AG08395 (cell line): ENCODE measurements around the gene CLPSL1.

ENCODE experiments used
- DNase-seq: peaks from one replicate; pipeline ENCODE4 v3.0.0; 2012; ENCODE audit warnings: mixed read lengths, low spot score

Gene CLPSL1

GRCh38 chr6:35797837-35798526 is 17.2 kb downstream of the CLPSL1 start:
- no peak for DNase-seq

DNA sequence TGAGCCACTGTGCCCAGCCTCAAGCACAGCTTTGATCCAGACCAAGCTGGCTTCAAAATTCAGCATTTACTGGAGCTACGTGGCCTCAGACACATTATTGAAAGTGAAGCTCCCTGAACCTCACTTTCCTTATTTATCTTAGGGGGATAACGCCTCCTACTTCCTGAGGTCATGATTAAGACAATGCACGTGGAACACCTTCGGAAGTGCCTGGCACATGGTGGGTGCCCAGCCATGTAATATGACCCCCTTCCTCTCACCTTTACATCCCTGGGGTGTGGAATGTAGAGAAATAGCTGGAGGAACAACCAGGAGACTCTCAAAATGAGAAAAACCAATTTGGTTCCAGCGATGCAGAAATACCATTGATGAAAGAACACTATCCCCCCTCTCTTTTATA is 17.9 kb downstream of the CLPSL1 start:
- DNase-seq, result no peak

DNA sequence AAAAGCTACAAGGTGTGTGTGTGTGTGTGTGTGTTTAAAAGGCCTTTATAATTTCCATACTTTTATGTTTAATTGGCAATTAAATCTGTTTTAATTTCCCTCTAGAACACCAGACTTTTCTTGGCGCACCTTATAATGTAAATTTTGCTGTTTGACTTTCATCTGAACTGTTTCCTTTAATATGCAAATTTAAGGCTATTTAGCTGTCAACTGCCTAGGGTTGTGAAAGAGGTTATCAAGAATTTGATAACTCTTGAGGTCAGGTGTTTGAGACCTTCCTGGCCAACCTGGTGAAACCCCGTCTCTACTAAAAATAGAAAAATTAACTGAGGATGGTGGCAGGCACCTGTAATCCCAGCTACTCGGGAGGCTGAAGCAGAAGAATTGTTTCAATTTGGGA is 20.3 kb downstream of the CLPSL1 start:
- DNase-seq, result no peak

GRCh38 chr6:35804996-35805736 is 24.3 kb downstream of the CLPSL1 start, which contains the start of gene LHFPL5:
Gene LHFPL5, plus strand, starts transcription at chr6:35805352. Its CDS starts 319 bp downstream, at chr6:35805671.
- DNase-seq, result peak; percentile 74

DNA sequence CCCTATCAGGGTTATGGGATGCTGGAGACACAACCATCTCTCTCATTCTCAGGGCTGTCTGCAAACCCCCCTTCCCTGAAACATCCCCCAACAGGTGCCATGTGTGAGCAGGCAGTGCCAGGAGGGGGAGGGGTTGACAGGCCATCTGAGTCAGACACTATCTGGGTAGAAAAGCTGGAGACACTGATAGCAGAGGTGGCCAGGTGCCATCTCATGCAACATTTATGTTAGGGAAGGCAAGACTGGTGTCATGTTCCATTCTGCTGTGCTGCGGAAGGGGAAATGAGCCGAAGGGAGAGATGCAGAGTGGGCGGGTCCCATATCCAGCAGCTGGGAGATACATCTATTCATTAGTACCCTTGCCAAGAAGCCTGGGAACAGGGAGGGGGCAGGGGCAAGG is 27.9 kb downstream of the CLPSL1 start:
- DNase-seq, result no peak

DNA sequence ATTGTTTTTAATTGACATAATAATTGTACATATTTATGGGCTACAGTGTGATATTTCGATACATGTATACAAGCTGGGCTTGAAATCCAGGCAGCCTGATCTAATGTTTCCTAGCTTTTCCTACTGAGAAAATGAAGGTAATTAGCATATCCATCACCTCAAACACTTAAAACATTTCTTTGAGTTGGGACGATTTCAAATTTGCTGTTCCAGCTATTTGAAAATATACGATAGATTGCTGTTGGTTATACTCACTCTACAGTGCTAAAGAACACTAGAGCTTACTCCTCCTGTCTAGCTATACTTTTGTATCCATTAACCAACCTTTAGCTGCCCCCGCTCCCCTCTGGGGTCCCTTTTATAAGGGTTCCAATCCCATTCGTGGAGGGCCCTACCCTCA is 29.0 kb downstream of the CLPSL1 start:
- DNase-seq, result no peak

- DNase-seq, result peak; percentile 27
These were observed 30.3 kb downstream of the CLPSL1 start for GRCh38 chr6:35810971-35811698.

DNA sequence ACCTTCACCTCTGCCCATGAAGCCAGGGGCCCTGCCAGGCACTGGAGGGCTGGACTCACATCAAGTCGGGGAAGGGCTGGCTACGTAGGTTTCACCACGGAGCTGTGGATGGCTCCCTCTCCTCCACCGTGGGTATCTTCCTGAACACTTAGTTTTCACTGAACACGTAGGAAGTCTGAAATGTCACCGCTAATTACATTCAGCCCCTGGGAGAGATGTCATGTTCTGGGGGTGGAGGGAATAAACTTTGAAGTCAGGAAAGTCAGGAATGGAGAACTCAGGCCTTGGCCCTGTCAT is 30.8 kb downstream of the CLPSL1 start:
- DNase-seq, result no peak

DNA sequence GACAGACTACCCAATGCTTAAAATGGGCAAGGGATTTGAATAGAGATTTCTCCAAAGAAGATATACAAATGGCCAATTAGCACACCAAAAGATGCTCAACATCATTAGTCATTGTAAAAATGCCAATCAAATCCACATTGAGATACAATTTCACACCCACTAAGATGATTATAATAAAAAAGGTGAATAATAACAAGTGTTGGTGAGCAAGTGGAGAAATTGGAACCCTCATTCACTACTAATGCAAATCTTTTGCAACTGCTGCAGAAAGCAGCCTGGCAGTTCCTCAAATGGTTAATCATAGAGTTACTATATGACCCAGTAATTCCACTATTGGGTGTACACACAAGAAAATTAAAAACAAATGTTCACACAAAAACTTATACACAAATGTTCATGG is 36.7 kb downstream of the CLPSL1 start:
- DNase-seq, result no peak

- no peak for DNase-seq
These were observed 42.8 kb downstream of the CLPSL1 start for GRCh38 chr6:35823601-35824000.

DNA sequence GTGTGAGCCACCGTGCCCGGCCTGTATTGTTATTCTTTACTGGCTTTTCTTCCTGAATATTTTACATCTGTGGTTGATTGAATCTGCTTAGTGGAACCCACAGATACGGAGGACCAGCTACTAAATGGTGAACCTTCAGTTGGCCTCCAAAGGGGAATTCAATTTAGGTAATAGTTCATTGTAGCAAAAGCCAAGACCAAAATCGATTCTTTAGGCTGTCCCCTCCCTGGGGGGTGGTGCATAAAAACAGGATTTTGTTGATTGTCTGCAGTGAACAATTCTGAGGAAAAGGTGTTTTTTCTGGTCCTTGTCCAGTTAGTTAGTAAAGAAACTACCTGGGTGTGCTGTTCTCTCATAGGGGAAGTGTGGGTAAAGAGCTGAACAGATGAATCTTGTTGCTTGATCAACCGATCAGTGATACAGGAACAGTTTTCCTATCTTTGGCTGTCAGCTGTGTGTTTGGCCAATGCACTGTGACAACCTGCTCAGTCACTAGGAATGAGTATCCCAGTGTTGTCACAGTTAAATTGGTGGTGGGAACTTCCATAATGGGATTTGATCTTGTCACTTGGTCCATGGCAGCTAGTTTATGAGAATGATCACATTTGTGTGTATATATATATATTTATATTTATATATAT is 43.9 kb downstream of the CLPSL1 start:
- no peak for DNase-seq

- DNase-seq, result no peak
These were observed 48.5 kb downstream of the CLPSL1 start for GRCh38 chr6:35829306-35829705.

DNA sequence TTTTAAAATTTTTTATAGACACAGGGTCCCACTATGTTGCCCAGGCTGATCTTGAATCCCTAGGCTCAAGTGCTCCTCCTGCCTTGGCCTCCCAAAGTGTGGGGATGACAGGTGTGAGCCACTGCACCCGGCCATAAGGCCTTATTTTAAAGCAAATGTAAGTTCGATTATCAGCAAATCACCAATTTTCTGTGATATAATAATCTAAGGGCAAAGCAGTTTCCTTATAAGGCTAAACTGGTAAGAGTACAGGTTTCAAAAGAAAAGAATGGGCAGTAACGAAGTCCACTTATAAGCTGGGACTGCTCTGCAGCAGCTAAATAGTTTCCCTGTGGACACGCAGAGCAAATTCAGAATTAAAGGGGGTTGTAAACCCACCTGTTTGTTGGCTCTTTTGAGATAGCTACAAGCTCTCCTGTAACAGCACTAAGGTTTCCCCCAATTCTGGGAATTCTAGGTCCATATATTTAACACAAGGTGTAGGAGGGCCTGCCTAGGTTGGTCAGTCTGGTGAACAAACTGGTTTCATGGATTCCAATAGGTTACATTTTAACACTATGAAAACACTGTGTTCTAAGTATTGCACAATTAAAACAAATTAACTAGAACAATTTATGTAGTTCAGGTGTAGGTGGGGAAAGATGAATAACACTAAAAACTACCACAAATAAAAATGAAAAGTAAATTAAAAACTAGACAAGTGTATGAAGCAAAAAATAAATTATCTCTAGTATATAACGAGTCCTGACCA is 50.6 kb downstream of the CLPSL1 start:
- no peak for DNase-seq

DNA sequence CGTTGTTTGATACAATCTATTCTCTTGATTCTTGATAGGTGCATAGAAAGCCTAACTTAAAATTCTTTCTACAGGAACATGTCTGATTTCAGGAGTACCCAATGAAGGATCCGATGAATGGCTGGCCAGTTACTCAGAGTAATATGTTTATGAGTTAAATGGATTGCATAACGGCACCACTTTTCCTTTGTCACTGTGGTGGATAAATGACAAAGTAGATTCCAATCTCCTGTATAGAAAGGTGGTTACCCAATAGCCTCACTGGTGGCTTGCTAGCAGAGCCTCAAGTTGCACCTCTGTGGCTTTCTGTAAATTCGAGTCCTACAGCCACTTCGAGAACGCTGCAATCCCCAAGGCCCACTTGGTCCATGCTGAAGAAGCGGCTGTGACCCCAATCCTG is 52.7 kb downstream of the CLPSL1 start:
- no peak for DNase-seq
